ENCODE results near the gene EMILIN2. TPM values are rescaled to one million over a fixed set of nuclear protein-coding genes. Genes with fewer than 3 reads are reported as not detected.

EMILIN2 gene
- polyA plus RNA-seq, 2 of the 4 experiments (the other 2 are of a cell fraction), result 5.4 to 7.8 TPM

- 86% methylated on average over 14 of the region's 22 CpGs for WGBS (ENCODE audit: missing lambda C conversion rate)
- TF ChIP-seq ZFP36 (IDR thresholded peaks at IDR 0.05; ENCODE audit: borderline replicate concordance, partially characterized antibody) (no peak), EHMT2 (IDR thresholded peaks at IDR 0.05; ENCODE audit: low read depth) (no peak), HEYL (CRISPR knock-in tag; IDR thresholded peaks at IDR 0.05) (no peak), HES2 (IDR thresholded peaks at IDR 0.05) (no peak), KDM5A (IDR thresholded peaks at IDR 0.05) (no peak)
- Histone ChIP-seq H3K27ac (no peak overlapping the region), H3K4me2 (no peak overlapping the region), H3K4me3 (no peak overlapping the region), H3K9me3 (no peaks in the 10 kb centered on the region), H3K4me1 (0 out of 3 replicates have a peak, but pooled peaks cover 5% of the 10 kb centered on the region)
- POLR2A ChIA-PET, result no interaction called here
- ATAC-seq (no peak), DNase-seq (ENCODE audit: low read depth in 1 of 2, low spot score in 1 of 2) (no peak), FAIRE-seq (no peak)
- CTCF ChIA-PET, result interaction anchor here (1.0 to 2.2 kb wide), 3 partner anchors 10 to 143 kb away, joined by 3 to 6 read pairs (median 3); no protein-coding TSS in a partner anchor
Observed at GRCh38 chr18:2909431-2910140, 62.8 kb downstream of the EMILIN2 start.

GRCh38 chr18:2910261-2910660 is 63.5 kb downstream of the EMILIN2 start:
- ATAC-seq (no peak), FAIRE-seq (no peak), DNase-seq (ENCODE audit: low read depth in 1 of 2, low spot score in 1 of 2) (no peak)
- WGBS (ENCODE audit: missing lambda C conversion rate), result no CpG with 5 or more reads among the region's 10 CpGs
- Histone ChIP-seq H3K4me3 (no peak overlapping the region), H3K9me3 (no peaks in the 10 kb centered on the region), H3K4me1 (0 out of 3 replicates have a peak, but pooled peaks cover 5% of the 10 kb centered on the region), H3K4me2 (no peak overlapping the region), H3K27ac (no peak overlapping the region)
- CTCF ChIA-PET, result interaction anchor here (1.0 kb wide), 1 partner anchor 38 kb away, joined by 3 read pairs; no protein-coding TSS in a partner anchor
- POLR2A ChIA-PET, result interaction anchor here (0.6 kb wide), 1 partner anchor 62 kb away, joined by 6 read pairs; no protein-coding TSS in a partner anchor
- TF ChIP-seq RCOR1 (IDR thresholded peaks at IDR 0.05; ENCODE audit: low read depth, low read length) (no peak), TFCP2L1 (CRISPR knock-in tag; IDR thresholded peaks at IDR 0.05) (no peak), REST (IDR thresholded peaks at IDR 0.05) (no peak), MAZ (IDR thresholded peaks at IDR 0.05; ENCODE audit: borderline replicate concordance, low read depth, low read length) (no peak), ESRRA (IDR thresholded peaks at IDR 0.05; ENCODE audit: borderline replicate concordance, low read length) (no peak), PHF8 (IDR thresholded peaks at IDR 0.05; ENCODE audit: borderline replicate concordance, low read depth) (no peak), HOXB13 (CRISPR knock-in tag; IDR thresholded peaks at IDR 0.05; ENCODE audit: low read depth) (no peak), ZSCAN20 (CRISPR knock-in tag; IDR thresholded peaks at IDR 0.05) (no peak), ELK1 (IDR thresholded peaks at IDR 0.05; ENCODE audit: low read depth, low read length) (no peak), JUNB (IDR thresholded peaks at IDR 0.05) (no peak), FOSB (CRISPR knock-in tag; IDR thresholded peaks at IDR 0.05) (no peak), GATA3 (IDR thresholded peaks at IDR 0.05; ENCODE audit: borderline replicate concordance) (no peak), MYC (IDR thresholded peaks at IDR 0.05; ENCODE audit: borderline replicate concordance, low read length) (no peak), NR3C1 (IDR thresholded peaks at IDR 0.05) (no peak), NPAS2 (CRISPR knock-in tag; IDR thresholded peaks at IDR 0.05; ENCODE audit: borderline replicate concordance) (no peak), CHD4 (IDR thresholded peaks at IDR 0.05; ENCODE audit: borderline replicate concordance) (no peak), CTCF (IDR thresholded peaks at IDR 0.05) (no peak)
